K562 (cell line): Measurements from ENCODE around the gene PUSL1. TPM values are rescaled to one million over a fixed set of nuclear protein-coding genes. Genes with fewer than 3 reads are reported as not detected.

ENCODE experiments used
- BRCA1 ChIP-seq, 2 experiments: fragments of 450-650 bp in 1 of 2; sonication (generic) in 1 of 2; formaldehyde crosslinking in 1 of 2; IDR thresholded peaks; 2 replicates each; pipeline versions ENCODE4 v1.5.0 to v1.6.1; 2017 to 2020; ENCODE audit warnings: mild to moderate bottlenecking in 1 of 2, missing genetic modification reagents in 1 of 2
- ESRRA ChIP-seq: fragments of 450-650 bp; IDR thresholded peaks from 2 replicates; pipeline ENCODE4 v1.6.1; 2014; ENCODE audit warnings: low read depth, mild to moderate bottlenecking, moderate library complexity, borderline replicate concordance
- HDGF ChIP-seq: fragments of 450-650 bp; IDR thresholded peaks from 2 replicates; pipeline ENCODE4 v1.6.1; 2016
- HLTF ChIP-seq: fragments of 450-650 bp; IDR thresholded peaks from 2 replicates; pipeline ENCODE4 v1.6.1; 2016
- KDM5B ChIP-seq: fragments of 200-600 bp; sonication (generic); IDR thresholded peaks from 2 replicates; pipeline ENCODE4 v1.6.1; 2012; ENCODE audit warnings: low read depth, mild to moderate bottlenecking, moderate library complexity, low read length, control low read depth, inconsistent platforms; ENCODE audit not compliant: insufficient replicate concordance
- MIER1 ChIP-seq: fragments of 450-650 bp; IDR thresholded peaks from 2 replicates; pipeline ENCODE4 v1.6.1; 2016; ENCODE audit warnings: antibody characterized with exemption, mild to moderate bottlenecking, low read depth
- POLR2B ChIP-seq: fragments of 450-650 bp; IDR thresholded peaks from 2 replicates; pipeline ENCODE4 v1.6.1; 2018; ENCODE audit warnings: low read depth; ENCODE audit not compliant: partially characterized antibody
- RB1 ChIP-seq: fragments of 450-650 bp; IDR thresholded peaks from 2 replicates; pipeline ENCODE4 v1.6.1; 2017; ENCODE audit warnings: low read depth, mild to moderate bottlenecking
- polyA plus RNA-seq, 8 experiments: library from polyadenylated mRNA; depleted of rRNA in 4 of 8; stranded (reverse) in 5 of 8; unstranded in 3 of 8; fragments of >200 nt; fragmentation: Nextera tagmentation in 2 of 8; fragmentation: Illumina TruSeq in 1 of 8; extraction: Ambion mirVana in 2 of 8; extraction: Trizol in 1 of 8; gene quantifications; 2 replicates each; pipeline versions ENCODE4 v1.2.1 to v1.2.3, GENCODE V29; 2011 to 2014; ENCODE audit warnings: inconsistent platforms in 1 of 8, missing spikeins in 1 of 8
- total RNA-seq, 7 experiments: library from RNA; depleted of rRNA in 6 of 7; stranded (reverse); fragments of >200 nt in 6 of 7; fragmentation: Illumina TruSeq in 2 of 7; extraction: Trizol in 2 of 7; gene quantifications; 2 replicates each; pipeline versions ENCODE4 v1.2.1 to v1.2.3, GENCODE V29; 2011 to 2021; ENCODE audit warnings: low replicate concordance in 1 of 7
- TF ChIP-seq, protein P1 (sequence below): sonication (generic); formaldehyde crosslinking; IDR thresholded peaks from 2 replicates; pipeline ENCODE4 v1.8.1; 2023; ENCODE audit warnings: mild to moderate bottlenecking, missing genetic modification reagents

Gene PUSL1
- total and polyA plus RNA-seq, 9 of the 15 experiments (the other 6 are each of a cell fraction or from before 2014, with no cell fraction given): 0.62 to 86.9 (median 13.6) TPM

DNA sequence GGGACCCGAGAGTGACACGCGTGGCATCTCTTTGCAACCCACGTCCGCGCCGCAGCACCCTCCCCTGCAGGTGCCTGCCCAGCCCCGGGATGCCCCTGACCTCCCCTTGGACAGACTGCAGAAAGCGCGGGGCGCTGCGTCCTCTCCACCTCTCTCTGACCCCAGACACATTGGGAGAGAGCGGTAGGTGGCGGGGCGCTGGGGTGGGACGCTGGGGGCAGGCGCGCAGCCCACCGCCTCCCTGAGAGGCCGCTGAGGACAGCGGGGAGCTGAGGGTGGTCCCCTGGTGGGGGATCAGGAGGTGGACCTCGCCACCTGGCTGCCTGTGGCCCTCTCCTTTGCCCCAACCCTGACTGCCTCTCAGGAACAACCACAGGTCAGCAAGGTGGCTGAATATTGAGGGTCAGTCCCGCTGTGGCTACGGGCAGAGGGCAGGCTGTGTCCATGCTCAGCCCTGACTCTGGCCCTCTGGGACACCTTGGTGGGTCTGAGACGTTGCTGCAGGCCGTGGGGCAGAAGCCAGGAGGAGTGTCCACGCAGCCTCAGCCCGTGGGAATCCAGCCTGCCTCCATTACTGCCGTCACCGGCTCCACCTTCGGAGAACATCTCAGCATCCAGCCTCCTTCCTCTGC is 34.0 kb upstream of the PUSL1 start (continued):
- 0 out of 2 replicates have a peak, but pooled peaks have one; percentile 34 for TF ChIP-seq MIER1
- TF ChIP-seq HDGF: 0 out of 2 replicates have a peak, but pooled peaks have one; percentile 46
- TF ChIP-seq HLTF: 0 out of 2 replicates have a peak, but pooled peaks have one; percentile 9
- TF ChIP-seq RB1: 0 out of 2 replicates have a peak, but pooled peaks have one; percentile 6
- 0 out of 2 replicates have a peak, but pooled peaks have one; percentile 6 for TF ChIP-seq ESRRA
- TF ChIP-seq POLR2B: peak; percentile 4
- no peak for TF ChIP-seq BRCA1 (IDR thresholded peaks at IDR 0.05)
- peak; percentile 65; the same call in 1 of the 2 replicates for TF ChIP-seq BRCA1 (CRISPR knock-in tag; IDR thresholded peaks at IDR 0.05)
- TF ChIP-seq KDM5B: peak; percentile 33
- TF ChIP-seq, protein P1, sequence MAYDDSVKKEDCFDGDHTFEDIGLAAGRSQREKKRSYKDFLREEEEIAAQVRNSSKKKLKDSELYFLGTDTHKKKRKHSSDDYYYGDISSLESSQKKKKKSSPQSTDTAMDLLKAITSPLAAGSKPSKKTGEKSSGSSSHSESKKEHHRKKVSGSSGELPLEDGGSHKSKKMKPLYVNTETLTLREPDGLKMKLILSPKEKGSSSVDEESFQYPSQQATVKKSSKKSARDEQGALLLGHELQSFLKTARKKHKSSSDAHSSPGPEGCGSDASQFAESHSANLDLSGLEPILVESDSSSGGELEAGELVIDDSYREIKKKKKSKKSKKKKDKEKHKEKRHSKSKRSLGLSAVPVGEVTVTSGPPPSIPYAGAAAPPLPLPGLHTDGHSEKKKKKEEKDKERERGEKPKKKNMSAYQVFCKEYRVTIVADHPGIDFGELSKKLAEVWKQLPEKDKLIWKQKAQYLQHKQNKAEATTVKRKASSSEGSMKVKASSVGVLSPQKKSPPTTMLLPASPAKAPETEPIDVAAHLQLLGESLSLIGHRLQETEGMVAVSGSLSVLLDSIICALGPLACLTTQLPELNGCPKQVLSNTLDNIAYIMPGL (CRISPR knock-in tag): no peak
